Esophagus (tissue), 2 donors: ENCODE measurements around the gene PRKRIP1. TPM values are rescaled to one million over a fixed set of nuclear protein-coding genes. Genes with fewer than 3 reads are reported as not detected.
"Not testable (repeated sequence)": the region's sequence is repeated elsewhere in the genome, so short reads cannot be mapped to it uniquely, and the experiment has no call there.

Source experiments
- H3K27ac ChIP-seq, 2 donors: one replicate each; pipeline ENCODE4 v1.5.1; 2013; ENCODE audit warnings: low read depth in 2 of 2, mild to moderate bottlenecking in 2 of 2, inconsistent platforms in 1 of 2, low read length in 1 of 2, moderate library complexity in 1 of 2
- H3K27me3 ChIP-seq, 2 donors: one replicate each; pipeline ENCODE4 v1.6.1; 2013; ENCODE audit warnings: low read length in 2 of 2, control low read depth in 1 of 2, mild to moderate bottlenecking in 1 of 2; ENCODE audit not compliant: insufficient read depth in 2 of 2, control insufficient read depth in 1 of 2
- H3K36me3 ChIP-seq, 2 donors: one replicate each; pipeline ENCODE4 v1.6.1; 2013; ENCODE audit warnings: low read length in 1 of 2; ENCODE audit not compliant: control insufficient read depth in 2 of 2, insufficient read depth in 2 of 2
- H3K4me1 ChIP-seq, 2 donors: one replicate each; pipeline ENCODE4 v1.6.1; 2013; ENCODE audit warnings: low read length in 1 of 2; ENCODE audit not compliant: control insufficient read depth in 2 of 2, insufficient read depth in 2 of 2
- H3K4me3 ChIP-seq, 2 donors: one replicate each; pipeline ENCODE4 v1.5.1; 2013; ENCODE audit warnings: low read length in 2 of 2, mild to moderate bottlenecking in 2 of 2, low read depth in 1 of 2, moderate library complexity in 1 of 2
- H3K9me3 ChIP-seq, 2 donors: one replicate each; pipeline ENCODE4 v1.6.1; 2013; ENCODE audit warnings: mild to moderate bottlenecking in 2 of 2, low read depth in 1 of 2, low read length in 1 of 2, moderate library complexity in 1 of 2; ENCODE audit not compliant: control insufficient read depth in 2 of 2, insufficient read depth in 1 of 2
- WGBS, 2 donors: extraction: QIAGEN DNeasy Blood & Tissue Kit; methylation state at CpG; one replicate each; pipeline ENCODE4 v1.1.7; 2013; 5-methylcytosine and 5-hydroxymethylcytosine counted together
- polyA plus RNA-seq, 2 donors: library from polyadenylated mRNA; stranded (reverse); fragments of 200-250 nt; gene quantifications; one replicate each; pipeline ENCODE4 v1.2.3, GENCODE V29; 2013
- donor health status: healthy with polysubstance abuse.
- donor health status: Bipolar disorder and iron deficiency.

Gene PRKRIP1
- polyA plus RNA-seq, 2 donors: 15.9 to 21.1 TPM

DNA sequence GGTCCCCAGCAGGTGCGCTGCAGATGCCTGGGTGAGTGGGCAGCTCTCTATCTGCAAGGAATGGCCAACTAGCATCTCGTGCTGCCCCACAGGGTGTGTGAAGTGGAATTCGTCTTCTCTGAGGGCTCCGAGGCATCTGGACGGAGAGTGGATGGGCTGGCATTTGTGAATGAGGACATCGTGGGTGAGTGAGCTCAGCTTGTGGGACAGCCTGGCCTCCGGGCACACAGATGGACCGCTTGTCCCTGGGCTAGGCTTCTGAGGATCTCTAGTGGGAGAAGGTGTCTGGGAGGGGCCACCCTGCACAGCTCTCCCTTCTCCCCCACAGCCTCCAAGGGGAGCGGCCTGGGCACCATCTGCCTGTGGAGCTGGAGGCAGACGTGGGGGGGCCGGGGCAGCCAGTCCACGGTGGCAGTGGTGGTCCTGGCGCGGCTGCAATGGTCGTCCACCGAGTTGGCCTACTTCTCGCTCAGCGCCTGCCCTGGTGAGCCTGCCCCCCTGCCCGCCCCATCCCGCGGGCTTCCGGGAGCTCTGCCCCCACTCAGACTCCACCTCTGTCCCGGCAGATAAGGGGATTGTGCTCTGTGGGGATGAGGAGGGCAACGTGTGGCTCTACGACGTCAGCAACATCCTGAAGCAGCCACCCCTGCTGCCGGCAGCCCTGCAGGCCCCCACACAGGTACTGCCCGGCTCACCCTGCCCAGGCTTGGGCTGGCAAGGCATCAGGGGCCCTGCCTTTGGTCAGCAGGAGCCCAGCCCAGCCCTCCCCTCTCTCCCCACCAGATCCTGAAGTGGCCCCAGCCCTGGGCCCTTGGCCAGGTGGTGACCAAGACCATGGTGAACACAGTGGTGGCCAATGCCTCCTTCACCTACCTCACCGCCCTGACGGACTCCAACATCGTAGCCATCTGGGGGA, 76.2 kb downstream of the PRKRIP1 start:
- WGBS, 2 donors: 73 to 75% methylated on average over 31 of the region's 31 CpGs
- H3K36me3 ChIP-seq: peaks cover 0 to 29% of the 10 kb centered on the region in 2 donors
- no peaks in the 10 kb centered on the region for H3K4me1 ChIP-seq
- no peaks in the 10 kb centered on the region for H3K9me3 ChIP-seq
- H3K27ac ChIP-seq: no peak overlapping the region
- no peak overlapping the region for H3K4me3 ChIP-seq
- no peaks in the 10 kb centered on the region for H3K27me3 ChIP-seq

DNA sequence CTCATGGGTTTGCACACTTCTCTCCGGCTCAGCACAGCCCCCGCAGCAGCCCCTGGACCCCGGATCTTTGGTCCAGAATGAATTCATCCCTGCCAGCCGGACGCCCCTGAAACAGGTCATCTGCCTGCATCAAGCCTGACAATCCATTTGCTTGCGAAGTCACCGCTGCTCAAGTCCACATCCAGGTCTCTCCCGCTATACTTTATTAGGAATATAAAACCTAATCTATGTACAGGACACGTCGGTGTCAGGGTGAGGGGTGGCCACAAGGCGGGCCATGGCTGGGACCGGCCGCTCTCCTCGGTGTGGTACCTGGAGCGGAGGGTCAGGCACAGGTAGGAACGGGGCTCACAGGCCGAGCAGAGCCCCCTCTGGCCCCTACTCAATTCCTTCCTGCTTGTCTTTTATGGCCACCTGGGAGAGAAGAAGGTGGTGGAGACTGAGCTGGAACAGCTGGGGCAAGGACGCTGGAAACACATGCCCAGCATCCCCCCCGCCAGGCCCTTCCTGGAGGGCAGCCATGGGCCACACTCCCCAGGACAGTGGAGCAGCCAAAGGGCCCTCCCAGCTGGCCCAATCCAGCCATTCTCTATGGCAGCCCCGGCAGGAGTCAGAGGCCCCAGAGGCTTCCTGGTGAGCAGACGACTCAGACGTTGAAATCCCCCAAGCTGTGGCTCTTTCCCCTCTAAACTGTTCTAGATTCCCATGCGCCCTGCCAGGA, 77.3 kb downstream of the PRKRIP1 start:
- no peaks in the 10 kb centered on the region for H3K4me1 ChIP-seq
- peaks cover 0 to 27% of the 10 kb centered on the region in 2 donors for H3K36me3 ChIP-seq
- 80 to 81% methylated on average over 23 of the region's 23 CpGs for WGBS, 2 donors
- H3K27me3 ChIP-seq: no peaks in the 10 kb centered on the region
- H3K4me3 ChIP-seq: no peak overlapping the region
- H3K27ac ChIP-seq: no peak overlapping the region
- no peaks in the 10 kb centered on the region for H3K9me3 ChIP-seq

DNA sequence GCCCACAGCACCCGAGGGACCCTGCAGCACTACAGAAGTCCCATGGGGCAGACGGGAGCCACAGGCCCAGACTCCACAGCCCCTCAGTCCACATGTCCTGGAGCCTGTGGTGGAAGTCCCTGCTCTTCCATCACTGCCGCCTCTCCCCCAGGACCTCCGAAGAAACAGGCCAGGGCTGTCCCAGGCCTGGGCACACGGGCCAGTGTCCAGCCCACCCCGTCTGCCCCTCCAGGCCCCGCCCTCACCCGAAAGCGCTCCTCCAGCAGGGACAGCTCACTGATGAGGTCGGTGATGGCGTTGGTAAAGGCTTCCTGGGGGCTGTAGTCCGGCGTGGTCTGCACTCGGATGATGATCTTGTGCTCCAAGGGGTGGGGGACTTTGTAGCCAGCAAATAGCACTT, 78.0 kb downstream of the PRKRIP1 start:
- H3K27me3 ChIP-seq, H3K4me1 ChIP-seq, H3K27ac ChIP-seq, H3K4me3 ChIP-seq, H3K9me3 ChIP-seq: not testable (repeated sequence)
- peaks cover 0 to 27% of the 10 kb centered on the region in 2 donors for H3K36me3 ChIP-seq
- WGBS, 2 donors: 83 to 84% methylated on average over 9 to 11 of the region's 14 CpGs

DNA sequence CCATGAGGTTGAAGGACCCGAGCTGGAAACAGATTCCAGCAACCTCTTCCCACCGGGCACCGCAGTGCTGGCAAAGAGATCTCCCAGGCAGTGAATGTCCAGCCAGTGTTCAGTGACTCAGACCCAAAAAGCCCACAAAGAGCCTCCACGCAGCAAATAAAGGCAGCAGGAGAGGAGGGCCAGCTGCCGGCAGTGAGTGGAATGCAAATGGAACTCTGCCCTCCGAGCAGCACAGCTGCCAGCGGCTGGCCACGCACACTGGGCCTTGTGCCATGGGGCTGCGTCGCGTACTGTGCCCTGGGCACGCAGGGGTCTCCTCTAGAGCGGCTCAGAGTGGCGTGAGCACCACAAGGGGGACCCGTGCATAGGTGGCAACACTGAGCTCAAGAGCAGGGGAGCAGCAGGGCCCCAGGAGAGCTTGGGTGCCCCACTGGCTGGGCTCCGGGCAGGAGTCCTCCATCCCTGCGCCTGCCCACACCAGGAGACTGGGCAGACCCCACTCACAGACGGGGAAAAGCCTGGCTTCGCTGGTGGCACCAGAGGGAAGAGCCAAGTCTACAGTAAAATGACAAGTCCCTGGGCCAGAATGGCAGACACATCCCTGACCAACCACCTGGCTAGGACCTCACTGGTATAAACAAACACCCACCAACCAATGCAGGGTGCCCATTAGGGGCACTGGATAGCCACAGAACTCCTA, 78.7 kb downstream of the PRKRIP1 start:
- H3K9me3 ChIP-seq, H3K27ac ChIP-seq, H3K4me1 ChIP-seq, H3K27me3 ChIP-seq, H3K4me3 ChIP-seq: not testable (repeated sequence)
- WGBS, 2 donors: 76 to 83% methylated on average over 6 to 11 of the region's 19 CpGs
- peaks cover 0 to 26% of the 10 kb centered on the region in 2 donors for H3K36me3 ChIP-seq

Other genes with a start within 250 kb of the PRKRIP1 start
- gene SH2B2, start 109.5 kb upstream of the PRKRIP1 start, polyA plus RNA-seq: 1 to 10 TPM; 1.0 to 1.4 TPM
- gene SPDYE6, start 39.9 kb upstream of the PRKRIP1 start, polyA plus RNA-seq: under 1 TPM in 1 of 2 donors, not detected in 1; 0.22 TPM
- gene ORAI2, start 37.2 kb downstream of the PRKRIP1 start, polyA plus RNA-seq: 1 to 10 TPM in 1 of 2 donors, under 1 TPM in 1; 0.71 to 1.4 TPM
- gene ALKBH4, start 68.5 kb downstream of the PRKRIP1 start, polyA plus RNA-seq: 1 to 10 TPM; 7.6 TPM
- 1 to 10 TPM; 6.3 to 9.5 TPM for gene LRWD1, start 68.6 kb downstream of the PRKRIP1 start, polyA plus RNA-seq
- 10 to 100 TPM; 68.9 to 89.4 TPM for gene POLR2J, start 82.6 kb downstream of the PRKRIP1 start, polyA plus RNA-seq
- 1 to 10 TPM; 4.6 to 4.9 TPM for gene RASA4B, start 121.4 kb downstream of the PRKRIP1 start, polyA plus RNA-seq
- 10 to 100 TPM; 13.1 to 92.4 TPM for gene UPK3BL2, start 147.3 kb downstream of the PRKRIP1 start, polyA plus RNA-seq
- under 1 TPM in 1 of 2 donors, not detected in 1; 0.05 TPM for gene SPDYE2, start 154.9 kb downstream of the PRKRIP1 start, polyA plus RNA-seq
- gene POLR2J3, start 176.2 kb downstream of the PRKRIP1 start, polyA plus RNA-seq: 10 to 100 TPM; 39.1 to 71.0 TPM
- gene RASA4, start 220.4 kb downstream of the PRKRIP1 start, polyA plus RNA-seq: 10 to 100 TPM; 13.0 to 14.3 TPM
- gene UPK3BL1, start 246.4 kb downstream of the PRKRIP1 start, polyA plus RNA-seq: 100 to 1,000 TPM in 1 of 2 donors, 10 to 100 TPM in 1; 91.5 to 366 TPM